ELF-1 (cell line): ENCODE measurements around the gene ZNF618.
A peak's percentile ranks its signal among the peaks of the same experiment; 100 is the strongest.
"Not testable (repeated sequence)": the region's sequence is repeated elsewhere in the genome, so short reads cannot be mapped to it uniquely, and the experiment has no call there.

Experiments
- DNase-seq: peaks from one replicate; pipeline ENCODE4 v3.0.0-alpha.2; 2016; ENCODE audit warnings: low read depth, low spot score

The ZNF618 gene

DNA sequence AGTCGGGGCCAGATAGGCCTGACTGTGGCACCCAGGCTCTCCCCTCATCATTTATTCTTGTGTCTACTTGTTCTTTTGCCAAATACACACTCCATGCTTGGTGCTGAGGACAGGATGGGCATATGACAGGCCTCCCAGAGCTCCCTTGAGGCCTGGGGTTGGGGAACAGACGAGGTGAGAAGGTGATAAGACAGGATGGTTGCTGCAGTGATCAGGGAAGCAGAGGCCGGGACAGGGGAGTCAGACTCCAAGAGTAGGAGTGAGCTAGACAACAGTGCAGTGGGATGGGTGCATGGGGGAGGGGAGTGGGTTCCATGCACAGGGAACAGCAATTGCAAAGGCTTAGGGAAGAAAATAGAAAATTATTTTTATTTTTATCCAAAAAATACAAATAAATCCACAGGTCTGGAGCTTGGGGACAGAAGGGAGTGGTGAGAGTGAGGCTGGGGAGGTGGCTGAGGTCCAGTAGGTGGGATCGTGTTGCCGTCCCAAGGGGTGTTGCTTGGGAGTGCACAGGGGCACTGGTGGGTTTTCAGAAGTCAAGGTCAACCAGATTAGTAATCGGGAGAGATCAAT, 205.4 kb downstream of the ZNF618 start:
- no peak for DNase-seq

DNA sequence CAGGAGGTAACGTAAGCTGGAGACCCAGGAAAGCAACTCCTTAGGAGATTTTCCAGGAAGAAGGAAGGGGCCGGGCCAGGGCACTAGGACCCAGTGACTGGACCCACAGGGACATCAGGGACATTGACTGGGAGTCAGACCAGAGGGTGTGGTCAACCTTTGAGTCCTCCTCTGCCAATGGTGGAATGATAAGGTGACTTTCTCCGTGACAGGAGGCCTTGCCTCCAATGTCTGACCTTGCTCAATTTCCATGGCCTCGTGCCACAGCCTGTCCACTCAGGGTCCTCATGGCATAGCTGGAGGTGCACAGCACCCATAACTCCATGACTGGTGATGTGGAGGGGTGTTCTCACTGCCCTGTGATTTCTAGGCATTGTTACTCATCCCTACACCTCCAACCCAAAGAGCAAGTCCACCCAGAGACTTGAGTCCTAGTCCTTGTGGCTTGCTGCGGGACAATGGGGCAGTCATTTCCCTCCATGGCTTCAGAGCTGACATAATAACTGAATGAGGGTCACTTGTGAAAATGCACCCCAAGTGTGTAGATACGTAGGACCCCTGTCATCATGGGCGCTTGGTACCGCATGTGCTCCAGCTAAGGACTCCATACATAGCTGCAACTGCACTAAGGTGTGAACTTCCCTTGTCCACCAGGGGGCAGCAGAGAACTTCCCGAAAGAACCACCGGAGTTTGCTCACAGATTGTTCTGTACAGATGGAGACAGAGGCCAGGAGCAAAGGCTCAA, 206.1 kb downstream of the ZNF618 start:
- peak; percentile 88 for DNase-seq

DNA sequence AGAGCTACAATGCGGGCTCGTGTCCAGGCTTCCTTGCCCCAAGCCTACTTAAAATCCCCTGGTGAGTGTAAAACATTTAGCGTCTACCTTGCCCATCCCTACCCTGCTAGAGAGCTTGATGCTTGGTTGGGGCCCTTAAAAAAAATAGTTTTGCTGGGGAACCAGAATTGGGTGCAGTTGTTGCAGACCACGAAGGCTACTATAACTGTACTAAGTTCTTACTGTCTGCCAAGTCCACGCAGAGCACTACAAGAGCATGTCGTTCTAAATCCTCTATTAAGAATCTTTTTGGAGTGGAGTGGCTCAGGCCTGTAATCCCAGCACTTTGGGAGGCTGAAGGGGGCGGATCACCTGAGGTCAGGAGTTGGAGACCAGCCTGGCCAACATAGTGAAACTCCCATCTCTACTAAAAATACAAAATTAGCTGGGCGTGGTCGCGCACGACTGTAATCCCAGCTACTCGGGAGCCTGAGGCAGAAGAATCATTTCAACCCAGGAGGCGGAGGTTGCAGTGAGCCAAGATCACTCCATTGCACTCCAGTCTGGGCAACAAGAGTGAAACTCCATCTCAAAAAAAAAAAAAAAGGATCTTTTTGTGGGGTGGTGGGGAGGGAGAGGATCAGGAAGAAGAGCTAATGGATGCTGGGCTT, 206.8 kb downstream of the ZNF618 start:
- DNase-seq: not testable (repeated sequence)

GRCh38 chr9:114083666-114084065, 207.6 kb downstream of the ZNF618 start:
- DNase-seq: no peak

GRCh38 chr9:114084282-114085073, 208.4 kb downstream of the ZNF618 start:
- DNase-seq: no peak

DNA sequence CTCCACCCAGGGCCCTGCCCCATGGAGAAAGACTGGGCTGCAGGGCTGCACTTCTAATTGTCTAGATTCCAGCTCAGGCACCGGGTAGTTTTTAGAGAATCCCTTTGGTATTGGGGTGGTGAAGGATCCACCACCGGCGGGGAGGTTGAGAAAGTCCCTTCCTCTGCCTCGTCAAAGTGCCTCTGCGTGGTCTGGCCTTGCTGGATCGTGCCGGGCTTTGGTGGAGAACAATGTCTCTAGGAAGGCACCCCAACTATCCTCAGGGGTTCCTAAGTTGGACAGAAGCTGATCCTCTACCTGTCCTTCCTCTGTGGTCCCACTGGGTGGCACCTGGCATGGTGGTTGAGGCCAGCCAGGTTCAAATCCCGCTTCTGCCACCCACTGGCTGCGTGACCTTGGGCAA, 209.3 kb downstream of the ZNF618 start:
- DNase-seq: no peak

DNA sequence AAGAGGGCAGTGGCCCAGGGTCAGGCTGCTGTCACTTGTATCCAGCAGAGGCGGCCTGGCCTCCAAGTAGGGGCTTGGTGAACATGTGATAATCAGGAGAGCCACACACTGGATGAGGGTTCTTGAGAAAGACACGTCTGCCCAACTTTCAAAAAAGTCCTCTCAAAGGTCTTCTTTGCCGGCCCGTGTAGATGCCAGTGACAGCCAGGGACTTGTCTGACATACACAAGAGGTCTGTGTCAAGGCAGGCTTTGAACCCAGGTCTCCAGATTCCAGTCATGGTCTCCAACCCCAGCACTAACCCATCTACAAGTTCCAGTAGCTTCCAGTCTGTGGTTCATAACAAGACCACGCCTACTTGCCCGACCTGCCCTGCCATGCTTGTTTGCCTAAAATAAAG, 209.9 kb downstream of the ZNF618 start:
- DNase-seq: no peak

DNA sequence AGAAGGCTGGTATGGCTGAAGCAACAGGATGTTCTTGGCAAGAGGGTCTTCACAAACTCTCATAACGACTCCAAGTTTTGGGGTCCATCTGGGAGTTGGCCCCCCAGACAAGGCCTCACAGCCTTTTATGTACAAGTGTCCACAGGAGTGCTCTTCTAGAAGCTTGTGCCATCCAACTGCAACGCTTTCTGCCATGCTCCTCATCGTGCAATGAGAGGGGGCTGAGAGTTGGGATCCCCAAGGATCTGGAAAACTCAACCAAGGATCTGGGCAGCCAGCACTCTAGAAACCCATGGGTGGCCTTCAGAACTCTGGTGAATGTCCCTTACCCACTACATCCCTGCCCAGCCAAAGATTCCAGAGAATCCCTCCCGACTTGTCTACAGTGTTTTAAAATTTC, 210.5 kb downstream of the ZNF618 start:
- DNase-seq: no peak

DNA sequence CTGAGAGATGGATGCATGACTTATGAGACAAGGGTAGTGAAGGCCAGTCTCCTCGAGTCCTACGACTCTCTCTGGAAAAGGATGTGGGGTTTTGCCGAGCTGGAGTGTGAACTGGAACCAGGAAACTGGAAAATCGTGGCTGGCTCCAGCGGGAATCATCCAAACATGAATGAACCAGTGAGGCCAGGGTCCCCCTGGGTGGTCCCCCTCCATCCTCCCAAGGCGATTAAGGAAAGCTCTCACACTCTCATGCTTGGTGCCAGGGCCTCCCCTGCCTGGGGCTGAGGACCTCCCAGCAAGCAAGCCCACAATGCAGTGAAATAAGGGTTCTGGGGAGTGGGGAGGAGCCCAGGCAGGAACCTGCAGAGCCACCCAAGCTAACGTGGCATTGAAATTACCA, 211.6 kb downstream of the ZNF618 start:
- no peak for DNase-seq

DNA sequence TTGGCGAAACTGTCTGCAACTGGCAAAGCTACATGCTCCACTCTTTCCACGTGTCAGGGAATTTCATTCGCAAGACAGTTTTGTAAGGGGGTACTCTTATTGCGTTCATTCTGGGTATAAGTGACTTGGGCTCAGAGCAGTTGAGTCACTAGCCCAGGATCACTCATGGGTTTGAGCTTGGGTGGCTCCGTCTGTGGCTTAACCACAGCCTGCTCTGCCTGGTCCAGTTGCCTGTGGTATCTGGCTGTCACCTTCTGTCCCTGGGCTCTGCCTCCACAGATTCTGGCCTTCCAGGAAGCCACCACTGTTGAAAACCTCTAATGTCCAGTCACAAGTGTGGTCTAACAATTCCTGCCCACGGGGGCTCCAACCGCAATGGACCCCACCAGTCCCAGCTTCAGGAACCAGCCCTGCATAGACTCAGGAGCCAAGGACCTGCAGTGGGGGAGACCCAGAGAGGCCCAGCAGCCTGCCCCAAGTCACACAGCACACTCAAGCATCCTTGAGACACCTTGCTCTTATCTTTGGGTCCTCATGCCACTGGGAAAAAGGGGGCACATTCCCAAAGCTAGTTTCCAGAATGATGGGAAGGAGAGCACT, 212.6 kb downstream of the ZNF618 start:
- DNase-seq: no peak

GRCh38 chr9:114089206-114089840, 213.2 kb downstream of the ZNF618 start:
- no peak for DNase-seq

DNA sequence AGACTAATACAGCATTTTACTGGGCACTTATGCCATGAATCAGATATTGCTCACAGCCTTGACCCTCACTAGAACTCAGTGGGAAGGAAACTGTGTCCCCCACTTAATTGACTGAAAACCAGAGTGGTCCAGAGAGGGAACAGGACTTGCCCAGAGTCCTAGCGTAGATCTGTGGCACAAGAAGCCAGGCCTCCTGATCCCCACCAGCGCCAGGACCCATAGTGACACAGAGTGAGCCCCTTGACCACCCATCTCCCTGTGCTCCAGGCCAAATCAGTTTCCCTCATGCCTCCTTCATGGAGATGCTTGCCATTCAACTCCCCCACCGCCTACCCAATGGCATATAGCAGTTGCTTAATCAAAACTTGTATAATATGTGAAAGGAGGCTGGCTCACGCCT, 214.7 kb downstream of the ZNF618 start:
- DNase-seq: no peak

DNA sequence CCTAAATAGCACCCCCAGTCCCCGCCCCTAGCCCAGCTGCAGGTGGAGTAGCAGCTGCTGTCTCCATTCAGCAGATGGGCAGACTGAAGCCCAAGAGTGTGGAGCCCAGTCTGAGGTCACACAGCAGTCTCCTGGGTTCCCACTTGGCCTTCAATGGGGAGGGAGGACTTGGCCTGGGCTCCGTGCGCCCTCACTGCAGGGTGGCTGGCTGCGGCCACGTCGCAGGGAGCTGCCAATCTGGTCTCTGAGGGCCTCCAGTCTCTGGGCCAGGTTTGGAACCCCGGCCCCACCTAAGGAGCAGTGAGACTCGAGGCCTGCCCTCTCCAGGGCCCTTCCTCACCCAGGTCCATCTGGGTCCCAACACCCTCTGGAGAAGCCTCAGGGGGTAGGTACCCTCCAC, 215.6 kb downstream of the ZNF618 start:
- no peak for DNase-seq

DNA sequence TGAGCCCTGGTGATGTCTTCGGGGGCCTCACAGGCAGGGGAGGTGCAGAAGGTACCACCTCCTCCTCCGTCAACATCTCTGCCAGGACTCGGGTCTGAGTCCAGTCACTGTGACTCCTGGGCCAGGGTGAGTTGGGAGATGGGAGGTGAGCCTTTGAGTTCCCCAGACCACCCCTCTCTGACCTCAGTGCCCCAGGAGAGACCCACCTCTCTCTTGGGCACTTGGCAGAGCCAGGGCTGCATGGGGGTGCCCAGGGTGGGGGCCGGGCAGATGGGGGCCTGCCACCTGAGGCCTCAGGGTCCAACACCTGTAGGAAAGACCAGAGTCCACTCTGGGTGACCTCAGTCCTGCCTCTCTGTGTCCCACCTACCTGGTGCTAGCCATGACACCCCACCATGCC, 216.2 kb downstream of the ZNF618 start:
- DNase-seq: no peak

DNA sequence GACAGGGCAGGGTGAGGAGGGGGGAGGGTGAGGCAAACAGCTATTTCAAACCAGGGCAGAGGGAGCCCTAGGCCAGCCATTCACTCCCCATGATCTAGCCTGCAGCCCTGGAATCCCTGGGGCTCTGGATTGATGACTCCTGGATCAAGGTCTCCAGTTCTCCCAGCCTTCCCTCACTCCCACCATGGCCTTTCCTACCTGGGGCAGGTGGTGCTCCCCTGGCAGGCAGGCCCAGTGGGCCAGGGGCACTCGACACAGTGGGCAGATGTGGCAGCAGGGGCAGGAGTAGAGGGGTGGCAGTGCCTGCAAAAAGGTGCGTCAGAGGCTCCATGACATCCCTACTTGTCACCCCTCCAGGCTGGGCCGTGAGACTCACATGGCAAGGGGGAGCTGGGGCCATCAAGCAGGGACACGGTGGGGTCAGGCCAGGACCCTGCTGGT, 216.9 kb downstream of the ZNF618 start:
- no peak for DNase-seq

- no peak for DNase-seq
Observed at GRCh38 chr9:114093761-114094505, 217.8 kb downstream of the ZNF618 start.

DNA sequence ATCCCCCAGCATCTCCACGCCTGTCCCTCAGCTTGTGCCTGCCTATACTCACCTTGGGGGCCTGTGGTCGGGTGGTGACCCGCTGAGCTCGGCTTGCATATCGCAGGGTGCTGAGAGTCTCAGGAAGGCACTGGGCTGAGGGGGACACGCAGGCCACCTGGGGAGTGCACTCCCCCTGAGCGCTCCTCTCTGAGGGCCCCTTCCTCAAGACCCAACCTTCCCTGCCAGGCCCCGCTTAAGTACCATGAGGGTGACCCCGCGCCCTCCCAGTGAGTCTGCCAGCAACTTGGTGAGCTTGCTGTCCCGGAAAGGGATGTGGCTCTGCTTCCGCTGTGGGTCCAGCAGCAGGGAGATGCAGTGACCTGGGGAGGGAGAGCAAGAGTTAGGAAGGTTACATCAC, 218.9 kb downstream of the ZNF618 start:
- no peak for DNase-seq

DNA sequence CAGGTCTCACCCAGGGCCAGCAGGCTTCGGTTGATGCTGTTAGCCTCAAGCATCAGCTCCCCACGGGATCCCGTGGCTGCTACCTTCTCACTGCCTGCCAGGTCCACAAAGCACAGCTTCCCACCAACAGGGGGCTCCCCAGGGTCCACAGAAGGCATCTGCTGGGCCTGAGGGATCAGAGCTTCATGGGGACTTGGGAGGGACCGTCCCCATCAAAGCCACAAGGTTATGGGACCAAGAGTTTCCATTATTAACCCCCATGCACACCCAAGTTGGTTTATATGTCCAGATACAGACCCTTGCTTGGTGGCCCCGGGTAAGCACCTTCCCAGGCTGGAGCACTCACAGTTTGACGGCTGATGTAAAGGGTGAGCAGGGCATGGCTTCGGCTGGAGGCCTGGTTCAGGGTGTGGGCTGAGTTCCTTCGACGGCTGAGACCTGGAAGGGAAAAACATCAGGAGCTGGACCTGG, 220.0 kb downstream of the ZNF618 start:
- peak; percentile 27 for DNase-seq

DNA sequence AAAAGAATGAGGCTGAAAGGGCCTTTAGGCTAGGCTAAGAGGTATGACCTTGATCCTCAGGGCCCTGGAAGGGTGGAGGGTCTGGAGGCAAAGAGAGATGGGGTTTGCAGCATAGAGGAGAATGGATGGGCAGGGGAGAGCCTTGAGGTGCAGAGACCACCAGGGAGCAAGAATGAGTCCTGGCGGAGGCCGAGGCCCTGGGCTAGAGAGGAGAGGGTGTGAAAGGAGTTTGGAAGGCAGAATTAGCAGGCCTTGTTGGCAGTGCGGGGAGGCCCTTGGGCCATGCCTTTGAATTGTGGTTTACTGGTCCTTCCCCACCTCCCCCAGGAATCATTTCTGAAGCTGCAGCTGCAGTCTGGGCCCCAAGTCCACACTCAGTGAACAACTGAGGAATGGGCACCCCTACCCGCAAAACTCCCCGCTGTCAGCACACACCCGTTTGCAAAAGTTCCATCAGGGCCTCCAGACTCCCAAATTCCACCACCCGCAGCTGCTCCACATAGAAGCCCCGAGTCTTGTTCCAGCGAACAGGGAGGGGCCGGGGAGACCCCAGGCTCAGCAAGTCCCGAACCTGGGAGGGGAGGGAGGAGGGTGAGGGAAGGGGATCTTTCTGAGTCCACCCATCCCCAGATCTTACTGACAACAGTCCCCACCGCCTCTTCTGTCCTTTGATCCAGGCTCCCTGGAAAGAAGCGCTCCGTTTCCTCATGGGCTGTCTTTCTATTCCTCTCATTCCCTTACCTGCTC, 220.9 kb downstream of the ZNF618 start:
- DNase-seq: peak; percentile 31

GRCh38 chr9:114097613-114098020, 221.5 kb downstream of the ZNF618 start:
- peak; percentile 22 for DNase-seq
